Mononuclear cell (primary cell): ENCODE data around the gene RBM44. TPM values are rescaled to one million over a fixed set of nuclear protein-coding genes. Genes with fewer than 3 reads are reported as not detected.
"Not testable (repeated sequence)": the region's sequence is repeated elsewhere in the genome, so short reads cannot be mapped to it uniquely, and the experiment has no call there.

Source experiments
- H3K27me3 ChIP-seq: 2 replicates; pipeline ENCODE4 v1.6.0; 2011; ENCODE audit warnings: low read length, control low read depth; ENCODE audit not compliant: insufficient read depth
- H3K4me1 ChIP-seq: 2 replicates; pipeline ENCODE4 v1.5.1; 2011; ENCODE audit warnings: mild to moderate bottlenecking, low read length, control low read depth; ENCODE audit not compliant: insufficient read depth
- H3K4me3 ChIP-seq: 2 replicates; pipeline ENCODE4 v1.5.1; 2011; ENCODE audit warnings: mild to moderate bottlenecking, low read length, moderate library complexity
- H3K9me3 ChIP-seq: 2 replicates; pipeline ENCODE4 v1.5.1; 2011; ENCODE audit warnings: low read depth, mild to moderate bottlenecking, control low read depth, low read length
- total RNA-seq: library from RNA; depleted of rRNA; stranded (reverse); fragments of >200 nt; gene quantifications from one replicate; pipeline ENCODE4 v1.2.3, GENCODE V29; 2012

The RBM44 gene
- total RNA-seq, 1 donor, result 3.5 TPM

DNA sequence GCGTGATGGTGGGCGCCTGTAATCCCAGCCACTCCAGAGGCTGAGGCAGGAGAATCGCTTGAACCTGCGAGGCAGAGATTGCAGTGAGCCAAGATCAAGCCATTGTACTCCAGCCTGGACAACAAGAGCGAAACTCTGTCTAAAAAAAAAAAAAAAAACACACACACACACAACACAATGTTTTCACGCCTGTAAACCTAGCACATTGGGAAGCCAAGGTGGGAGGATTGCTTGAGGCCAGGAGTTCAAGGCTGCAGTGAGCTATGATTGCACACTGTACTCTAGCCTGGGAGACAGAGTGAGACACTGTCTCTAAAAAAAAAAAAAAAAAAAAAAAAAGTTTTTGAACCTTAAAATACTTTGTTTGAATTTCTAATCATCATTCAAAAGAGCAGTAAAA is 33.5 kb upstream of the RBM44 start:
- H3K4me3 ChIP-seq, H3K9me3 ChIP-seq, H3K27me3 ChIP-seq, H3K4me1 ChIP-seq: not testable (repeated sequence)

DNA sequence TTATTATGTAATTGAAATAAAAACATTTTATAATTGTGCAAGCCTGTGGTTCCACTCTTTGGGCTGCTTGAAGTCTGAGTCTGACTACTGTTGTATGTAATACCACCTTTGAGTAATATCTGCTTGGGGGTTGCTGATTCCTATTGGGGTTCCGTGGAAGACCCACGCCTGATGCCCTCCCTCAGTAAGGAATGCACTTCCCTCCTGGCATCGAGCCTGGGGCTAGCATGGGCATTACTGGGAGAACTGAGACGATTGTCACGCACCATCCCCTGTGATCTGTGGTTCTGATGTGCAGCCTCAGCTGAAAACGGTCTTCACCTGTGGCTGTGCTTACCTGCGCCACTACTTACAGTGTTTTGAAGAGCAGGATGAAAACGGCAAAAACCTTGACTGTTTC is 32.7 kb upstream of the RBM44 start:
- no peaks in the 10 kb centered on the region for H3K4me1 ChIP-seq
- no peaks in the 10 kb centered on the region for H3K9me3 ChIP-seq
- no peaks in the 10 kb centered on the region for H3K27me3 ChIP-seq
- no peak overlapping the region for H3K4me3 ChIP-seq

DNA sequence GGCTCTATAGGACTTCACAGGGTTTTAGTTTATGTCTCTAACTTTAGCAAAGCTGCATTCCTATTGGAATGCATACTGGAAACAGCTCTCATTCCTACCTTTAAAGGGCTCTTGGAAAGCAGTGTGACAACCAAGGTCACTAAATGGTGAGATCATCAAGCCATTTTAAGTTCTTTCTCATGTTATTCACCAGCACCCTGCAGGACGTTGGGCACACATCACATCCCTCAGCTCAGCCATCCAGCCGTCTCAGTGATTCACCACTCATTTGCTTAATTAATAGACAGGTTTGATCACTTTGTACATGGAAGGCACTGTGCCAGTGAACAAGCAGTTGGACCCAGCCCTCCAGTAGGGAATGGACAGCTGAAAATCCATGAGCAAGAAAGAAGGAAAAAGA is 32.2 kb upstream of the RBM44 start:
- no peaks in the 10 kb centered on the region for H3K4me1 ChIP-seq
- no peaks in the 10 kb centered on the region for H3K9me3 ChIP-seq
- H3K4me3 ChIP-seq, result no peak overlapping the region
- no peaks in the 10 kb centered on the region for H3K27me3 ChIP-seq

DNA sequence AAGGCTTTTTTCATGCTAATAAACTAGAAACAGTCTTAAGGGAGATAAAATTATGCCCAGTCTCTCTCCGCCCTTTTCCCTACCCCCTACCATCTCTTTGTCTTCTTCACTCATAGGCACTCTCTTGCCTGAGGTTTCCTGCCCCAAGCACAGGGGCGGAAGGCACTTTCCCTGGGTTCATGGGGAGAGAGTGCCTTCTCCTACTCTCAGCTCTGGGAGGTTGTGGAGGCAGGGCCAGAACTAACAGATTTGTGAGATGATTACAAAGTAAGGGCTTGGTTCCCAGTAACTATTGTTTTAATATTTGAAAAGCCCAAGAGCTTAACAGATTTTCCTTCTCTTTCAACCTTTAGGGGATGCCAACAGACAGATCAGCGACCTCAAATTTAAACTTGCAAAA is 26.1 kb upstream of the RBM44 start:
- no peaks in the 10 kb centered on the region for H3K9me3 ChIP-seq
- H3K27me3 ChIP-seq, result no peaks in the 10 kb centered on the region
- H3K4me3 ChIP-seq, result no peak overlapping the region
- H3K4me1 ChIP-seq, result no peaks in the 10 kb centered on the region

DNA sequence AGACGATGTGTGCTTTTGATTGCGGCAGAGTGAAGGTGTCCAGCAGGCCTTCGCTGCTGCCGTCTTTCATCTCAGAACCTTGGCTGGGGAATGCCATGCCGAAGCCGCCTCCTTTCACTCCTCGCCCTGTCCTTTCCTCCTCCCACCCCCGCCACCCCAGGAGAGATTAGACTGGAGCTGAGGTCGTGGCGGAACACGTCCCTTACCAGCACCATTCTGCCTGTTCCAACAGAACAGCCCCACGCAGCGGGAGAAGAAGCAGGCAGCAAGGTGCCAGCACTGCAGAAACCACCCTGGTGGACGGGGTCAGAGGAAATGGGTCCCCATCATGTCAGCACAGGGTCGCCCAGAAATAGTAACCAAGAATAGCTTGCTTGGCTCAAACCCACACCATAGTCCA is 24.8 kb upstream of the RBM44 start:
- Histone ChIP-seq H3K9me3 (no peaks in the 10 kb centered on the region), H3K4me1 (no peaks in the 10 kb centered on the region), H3K27me3 (no peaks in the 10 kb centered on the region), H3K4me3 (no peak overlapping the region)

DNA sequence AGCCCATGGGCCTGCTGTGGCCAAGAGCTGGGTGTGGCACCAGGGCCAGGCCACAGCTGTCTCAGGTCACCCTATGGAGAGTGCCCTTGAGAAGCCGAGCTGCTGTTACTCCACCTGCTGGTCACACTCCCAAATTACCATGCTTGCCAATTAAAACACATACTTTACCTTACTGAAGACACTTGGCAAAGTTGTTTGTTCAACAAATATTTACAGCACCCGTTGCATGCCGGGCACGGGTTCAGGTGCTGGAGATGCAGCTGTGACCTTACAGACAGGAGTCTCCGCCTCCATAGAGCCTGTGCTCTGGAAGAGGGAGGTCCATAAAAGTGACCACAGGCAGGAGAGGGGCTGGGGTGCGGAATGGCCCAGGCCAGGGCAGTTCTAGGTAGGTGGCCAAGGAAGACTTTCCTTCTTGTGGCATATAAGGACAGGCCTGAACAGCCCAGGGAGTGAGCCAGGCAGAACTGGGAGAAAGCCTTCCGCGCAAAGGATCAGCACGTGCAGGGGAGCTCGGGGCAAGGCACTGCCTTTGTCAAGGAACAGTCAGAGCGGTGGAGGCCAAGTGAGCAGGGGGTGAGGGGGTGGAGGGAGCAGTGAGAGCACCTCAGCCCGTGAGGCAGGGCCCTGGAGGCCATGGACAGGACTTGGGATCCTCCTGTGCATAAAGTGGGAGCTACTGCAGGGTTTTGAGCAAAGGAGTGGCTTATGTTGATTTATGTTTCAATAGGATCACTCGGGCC is 23.6 kb upstream of the RBM44 start:
- Histone ChIP-seq H3K9me3 (no peaks in the 10 kb centered on the region), H3K4me1 (no peaks in the 10 kb centered on the region), H3K27me3 (no peaks in the 10 kb centered on the region), H3K4me3 (no peak overlapping the region)

DNA sequence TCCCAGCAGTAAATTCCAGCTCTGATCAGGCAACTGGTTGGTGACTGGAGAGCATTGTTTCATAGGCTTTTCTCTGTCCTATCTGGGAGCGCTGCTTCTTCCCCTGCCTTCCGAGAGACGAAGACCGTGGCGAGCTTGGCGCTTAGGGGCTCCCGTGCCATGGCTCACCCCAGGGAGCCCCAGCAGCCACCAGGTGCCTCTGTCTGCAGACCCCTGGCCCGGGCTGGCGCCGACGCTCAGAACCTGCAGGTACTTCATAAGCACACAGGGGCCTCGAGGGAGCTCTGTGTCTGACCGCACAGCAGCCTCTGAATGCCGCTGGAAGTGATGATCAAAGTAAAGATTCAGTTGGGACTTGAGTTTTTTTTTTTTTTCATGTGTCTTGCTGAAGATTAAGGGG is 19.1 kb upstream of the RBM44 start:
- Histone ChIP-seq H3K27me3 (no peaks in the 10 kb centered on the region), H3K4me3 (no peak overlapping the region), H3K9me3 (no peaks in the 10 kb centered on the region), H3K4me1 (no peaks in the 10 kb centered on the region)

DNA sequence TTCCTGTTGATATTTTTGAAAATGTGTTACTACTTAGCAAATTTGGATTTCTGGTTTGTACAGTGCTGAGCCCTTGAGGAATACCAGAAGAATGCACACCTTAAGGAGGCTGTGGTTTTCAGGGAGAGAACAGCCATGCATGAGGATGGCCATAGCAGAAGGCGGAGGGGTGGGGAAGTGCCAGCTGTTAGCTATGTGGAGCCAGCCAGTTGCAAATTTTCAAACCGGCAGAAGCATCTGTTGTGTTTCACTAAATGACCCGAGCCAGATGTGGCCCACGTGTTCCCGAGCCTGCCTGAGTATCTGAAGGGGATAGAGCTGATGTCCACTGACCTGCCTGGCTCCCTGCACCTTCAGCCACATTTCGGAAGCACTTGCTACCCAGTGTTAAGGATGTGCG is 16.4 kb upstream of the RBM44 start:
- no peaks in the 10 kb centered on the region for H3K9me3 ChIP-seq
- no peaks in the 10 kb centered on the region for H3K27me3 ChIP-seq
- H3K4me1 ChIP-seq, result no peaks in the 10 kb centered on the region
- H3K4me3 ChIP-seq, result no peak overlapping the region

DNA sequence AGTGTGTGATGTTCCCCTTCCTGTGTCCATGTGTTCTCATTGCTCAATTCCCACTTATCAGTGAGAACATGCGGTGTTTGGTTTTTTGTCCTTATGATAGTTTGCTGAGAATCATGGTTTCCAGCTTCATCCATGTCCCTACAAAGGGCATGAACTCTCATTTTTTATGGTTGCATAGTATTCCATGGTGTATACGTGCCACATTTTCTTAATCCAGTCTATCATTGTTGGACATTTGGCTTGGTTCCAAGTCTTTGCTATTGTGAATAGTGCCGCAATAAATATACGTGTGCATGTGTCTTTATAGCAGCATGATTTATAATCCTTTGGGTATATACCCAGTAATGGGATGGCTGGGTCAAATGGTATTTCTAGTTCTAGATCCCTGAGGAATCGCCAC is 14.9 kb upstream of the RBM44 start:
- not testable (repeated sequence) for H3K4me3 ChIP-seq, H3K27me3 ChIP-seq, H3K9me3 ChIP-seq, H3K4me1 ChIP-seq

DNA sequence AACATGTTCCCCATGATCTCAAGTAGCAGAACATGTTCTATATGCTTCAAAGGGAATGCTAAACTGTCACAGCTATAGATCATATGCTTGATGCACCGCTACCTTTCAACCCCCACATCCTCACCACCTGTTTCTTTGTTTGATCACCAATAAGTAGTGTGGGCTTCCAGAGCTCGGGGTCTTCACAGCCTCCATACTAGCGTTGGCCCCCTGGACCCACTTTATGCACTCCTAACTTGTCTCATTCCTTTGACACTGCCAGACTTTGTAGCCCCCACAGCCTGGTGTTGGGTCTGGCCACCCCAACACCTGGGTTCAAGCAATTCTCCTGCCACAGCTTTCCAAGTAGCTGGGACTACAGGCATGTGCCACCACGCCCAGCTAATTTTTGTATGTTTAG is 11.6 kb upstream of the RBM44 start:
- Histone ChIP-seq H3K27me3 (no peaks in the 10 kb centered on the region), H3K4me1 (no peaks in the 10 kb centered on the region), H3K9me3 (no peaks in the 10 kb centered on the region), H3K4me3 (no peak overlapping the region)

DNA sequence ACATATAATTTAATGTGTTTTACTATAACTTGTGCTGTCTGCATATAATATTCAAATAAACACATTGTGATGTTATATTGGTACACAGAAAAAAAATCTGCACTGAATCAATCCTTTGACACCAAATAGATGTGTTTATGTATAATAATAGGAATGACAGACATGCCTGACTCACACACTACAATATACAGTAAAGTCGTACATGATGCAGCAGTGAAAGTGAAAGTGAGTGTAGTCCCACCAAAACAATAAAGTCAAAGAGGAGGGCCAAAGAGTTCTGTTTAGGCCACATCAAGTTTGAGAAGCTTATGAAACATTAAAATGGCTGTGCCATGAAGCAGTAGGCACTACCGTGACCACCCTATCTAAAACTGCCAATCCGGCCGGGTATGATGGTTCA is 8.2 kb upstream of the RBM44 start:
- no peaks in the 10 kb centered on the region for H3K27me3 ChIP-seq
- H3K4me3 ChIP-seq, result no peak overlapping the region
- no peaks in the 10 kb centered on the region for H3K4me1 ChIP-seq
- H3K9me3 ChIP-seq, result no peaks in the 10 kb centered on the region

DNA sequence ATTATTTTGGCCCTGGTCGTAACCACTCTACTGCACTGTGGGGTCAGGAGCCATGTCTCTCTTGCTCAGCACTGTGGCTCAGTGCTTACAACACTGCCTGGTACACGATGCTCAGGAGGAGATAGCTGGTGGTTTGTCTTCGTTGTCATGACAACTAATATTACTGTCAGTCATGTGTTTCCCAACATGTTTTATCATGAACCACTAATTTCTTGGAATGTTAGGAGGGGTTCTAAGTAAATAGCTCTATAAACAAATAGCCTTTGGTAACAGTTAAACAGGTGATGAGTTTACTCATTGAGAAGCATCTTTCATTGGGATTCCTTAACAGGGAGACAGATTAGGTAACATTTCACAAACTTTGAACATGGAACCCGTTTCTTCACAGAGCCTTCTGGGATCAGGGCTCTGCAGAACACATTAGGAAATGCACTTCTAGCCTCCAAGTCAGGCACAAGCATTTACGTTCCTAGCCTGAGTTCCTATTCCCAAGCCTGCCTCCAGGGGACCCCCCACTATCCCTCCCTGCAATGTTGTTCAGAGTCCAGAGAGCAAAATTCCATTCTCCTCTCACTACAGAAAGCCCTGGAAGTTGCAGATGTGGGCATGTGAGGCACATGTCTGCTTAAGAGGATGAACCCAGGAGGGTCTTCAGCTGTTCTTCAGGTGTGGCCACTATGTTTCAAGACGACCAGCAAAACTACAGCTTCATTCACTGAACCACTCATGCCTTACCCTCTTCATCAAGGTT is 6.4 kb upstream of the RBM44 start:
- no peaks in the 10 kb centered on the region for H3K27me3 ChIP-seq
- no peaks in the 10 kb centered on the region for H3K9me3 ChIP-seq
- H3K4me3 ChIP-seq, result no peak overlapping the region
- no peaks in the 10 kb centered on the region for H3K4me1 ChIP-seq

DNA sequence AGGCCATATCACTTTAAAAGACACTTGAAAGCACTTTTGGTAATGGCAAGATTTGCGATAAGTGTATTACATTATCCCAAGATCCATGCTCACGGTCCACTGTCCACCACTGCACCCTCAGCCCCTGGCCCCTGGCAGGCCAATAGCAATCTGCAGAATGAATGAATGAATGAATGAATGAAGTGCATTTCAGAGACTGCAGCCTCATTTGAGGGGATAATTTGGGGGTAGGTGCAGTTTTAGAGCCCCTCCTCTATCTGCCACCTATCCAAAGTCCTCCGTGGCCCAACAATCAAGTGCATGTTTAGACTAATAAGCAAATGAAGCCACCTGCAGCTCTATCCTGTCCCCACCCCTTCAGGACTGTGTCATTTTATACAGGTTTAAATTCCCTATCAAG is 1.3 kb upstream of the RBM44 start:
- H3K9me3 ChIP-seq, result no peaks in the 10 kb centered on the region
- no peak overlapping the region for H3K4me3 ChIP-seq
- no peaks in the 10 kb centered on the region for H3K4me1 ChIP-seq
- no peaks in the 10 kb centered on the region for H3K27me3 ChIP-seq

DNA sequence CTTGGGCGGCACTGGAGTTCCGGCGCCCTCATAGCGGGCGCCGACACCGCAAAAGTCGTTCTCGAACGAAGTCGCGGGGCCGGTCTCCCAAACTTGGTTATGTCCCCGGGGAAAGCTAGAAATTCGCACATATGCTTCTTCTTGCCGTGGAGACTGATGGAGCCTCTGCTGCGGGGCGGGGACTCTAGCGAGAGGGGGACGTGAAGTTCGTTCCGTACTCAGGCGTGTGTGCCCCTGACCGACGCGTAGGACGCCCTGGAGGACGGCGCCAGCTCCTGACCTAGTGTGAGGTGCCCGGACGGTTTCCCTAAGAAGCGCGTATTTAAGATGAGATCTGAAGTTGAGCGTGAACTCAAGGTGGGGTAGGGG is 465 bp downstream of the RBM44 start:
- no peak overlapping the region for H3K4me3 ChIP-seq
- H3K9me3 ChIP-seq, result no peaks in the 10 kb centered on the region
- no peaks in the 10 kb centered on the region for H3K27me3 ChIP-seq
- no peaks in the 10 kb centered on the region for H3K4me1 ChIP-seq

DNA sequence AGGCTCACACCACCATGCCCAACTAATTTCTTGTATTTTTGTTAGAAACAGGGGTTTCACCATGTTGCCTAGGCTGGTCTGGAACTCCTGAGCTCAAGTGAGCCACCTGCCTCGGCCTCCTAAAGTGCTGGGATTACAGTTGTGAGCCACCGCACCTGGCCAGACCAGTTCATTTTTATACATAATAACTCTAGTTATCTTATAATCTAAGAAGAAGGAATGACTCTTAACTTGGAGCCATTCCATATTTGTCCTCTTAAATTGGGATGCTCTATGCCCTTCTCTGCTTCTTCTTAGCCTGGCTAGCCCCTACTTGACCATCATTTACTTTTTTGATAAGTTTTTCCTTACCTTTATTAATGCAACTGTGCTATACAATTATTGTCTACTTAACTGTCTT is 2.9 kb downstream of the RBM44 start:
- Histone ChIP-seq H3K4me3 (no peak overlapping the region), H3K4me1 (no peaks in the 10 kb centered on the region), H3K9me3 (no peaks in the 10 kb centered on the region), H3K27me3 (no peaks in the 10 kb centered on the region)

DNA sequence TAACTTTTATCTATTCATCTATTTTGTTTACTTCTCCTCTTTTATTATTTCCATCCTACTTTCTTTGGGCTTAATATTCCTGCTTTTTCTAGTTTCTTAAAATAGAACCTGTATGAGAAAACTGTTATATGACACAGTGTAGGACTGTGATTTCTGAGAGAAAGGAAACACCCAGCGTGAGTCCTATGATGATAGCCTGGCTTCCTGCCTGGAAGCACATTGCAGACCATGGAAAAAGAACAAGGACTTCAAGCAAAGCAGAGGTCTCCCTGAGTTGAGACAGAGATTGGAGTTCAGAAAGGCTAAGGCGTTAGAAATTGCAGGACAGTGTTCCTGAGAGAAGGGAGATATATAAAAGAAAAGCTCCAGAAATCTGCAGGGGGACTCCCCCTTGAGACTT is 7.8 kb downstream of the RBM44 start:
- no peak overlapping the region for H3K4me3 ChIP-seq
- no peaks in the 10 kb centered on the region for H3K4me1 ChIP-seq
- H3K9me3 ChIP-seq, result no peaks in the 10 kb centered on the region
- no peaks in the 10 kb centered on the region for H3K27me3 ChIP-seq
